ENCODE measurements around the gene ADCY5. TPM values are rescaled to one million over a fixed set of nuclear protein-coding genes. Genes with fewer than 3 reads are reported as not detected.

The ADCY5 gene
- polyA plus RNA-seq, 1 donor = 10.6 TPM

DNA sequence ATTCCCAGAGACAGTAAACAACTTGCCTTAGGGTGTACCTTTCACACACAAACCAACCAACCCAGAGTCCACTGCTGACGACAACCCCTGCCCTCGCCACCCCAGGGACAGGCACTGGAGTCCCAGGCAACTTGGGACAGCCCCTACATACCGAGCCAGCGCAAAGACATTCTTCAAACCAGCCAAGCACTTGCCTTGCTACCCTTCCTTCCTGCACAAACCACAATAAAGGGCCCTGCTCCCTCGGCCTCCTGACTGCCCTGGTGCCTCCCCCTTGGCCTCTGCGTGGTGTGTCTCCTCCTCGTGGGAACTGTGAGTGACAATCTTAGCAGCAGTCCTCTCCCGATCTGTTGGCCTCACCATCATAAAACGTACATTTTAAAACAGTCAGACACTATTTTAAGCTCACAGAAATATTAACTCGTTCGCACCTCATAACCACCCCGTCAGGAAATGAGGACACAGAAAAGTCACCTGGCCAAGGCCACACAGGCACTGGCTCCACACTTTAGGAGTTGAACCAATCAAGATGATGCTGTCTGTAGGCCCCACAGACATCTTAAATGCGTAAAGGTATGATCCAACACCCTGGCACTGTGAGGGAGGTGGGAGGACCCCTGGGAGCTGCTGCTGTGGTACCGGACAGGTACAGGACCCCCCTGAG is 113.8 kb downstream of the ADCY5 start:
- Histone ChIP-seq H3K27ac (ENCODE audit: low read length) (no peak overlapping the region), H3K27me3 (ENCODE audit: control insufficient read depth, insufficient read depth, low read length) (no peaks in the 10 kb centered on the region), H3K9me3 (ENCODE audit: control insufficient read depth, low read depth, low read length) (peaks cover 8% of the 10 kb centered on the region), H3K4me1 (ENCODE audit: control insufficient read depth, insufficient read depth, low read length) (peaks cover 3% of the 10 kb centered on the region), H3K4me3 (ENCODE audit: low read length) (no peak overlapping the region), H3K36me3 (ENCODE audit: control insufficient read depth, insufficient read depth, low read length) (no peaks in the 10 kb centered on the region)
- no CpG with 5 or more reads among the region's 14 CpGs for WGBS (ENCODE audit: insufficient coverage, low lambda C conversion rate)
- no peak for DNase-seq

DNA sequence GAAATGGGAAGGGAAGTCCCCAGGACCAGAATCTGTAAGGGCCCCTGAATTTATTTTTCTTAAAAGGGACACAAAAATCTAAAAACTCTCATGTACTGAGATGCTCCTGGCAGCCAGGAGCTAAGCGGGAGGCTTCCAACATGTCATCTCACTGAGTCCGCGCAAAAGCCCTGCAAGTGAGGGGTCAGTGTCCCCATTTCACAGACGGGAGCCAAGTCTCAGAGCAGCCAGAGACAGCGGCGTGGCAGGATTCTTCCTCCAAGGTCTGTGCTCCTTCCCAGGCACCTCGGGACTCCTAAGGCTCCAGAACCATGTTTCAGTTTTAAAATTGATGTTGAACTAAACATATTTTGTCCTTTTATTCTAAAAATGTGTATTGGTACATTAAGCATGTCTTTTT is 114.8 kb downstream of the ADCY5 start:
- H3K9me3 ChIP-seq (ENCODE audit: control insufficient read depth, low read depth, low read length) = peaks cover 8% of the 10 kb centered on the region
- H3K36me3 ChIP-seq (ENCODE audit: control insufficient read depth, insufficient read depth, low read length) = peaks cover 2% of the 10 kb centered on the region
- H3K27ac ChIP-seq (ENCODE audit: low read length) = no peak overlapping the region
- no peak overlapping the region for H3K4me3 ChIP-seq (ENCODE audit: low read length)
- 80% methylated on average over 1 of the region's 7 CpGs for WGBS (ENCODE audit: insufficient coverage, low lambda C conversion rate)
- peaks cover 3% of the 10 kb centered on the region for H3K4me1 ChIP-seq (ENCODE audit: control insufficient read depth, insufficient read depth, low read length)
- DNase-seq = no peak
- H3K27me3 ChIP-seq (ENCODE audit: control insufficient read depth, insufficient read depth, low read length) = no peaks in the 10 kb centered on the region

DNA sequence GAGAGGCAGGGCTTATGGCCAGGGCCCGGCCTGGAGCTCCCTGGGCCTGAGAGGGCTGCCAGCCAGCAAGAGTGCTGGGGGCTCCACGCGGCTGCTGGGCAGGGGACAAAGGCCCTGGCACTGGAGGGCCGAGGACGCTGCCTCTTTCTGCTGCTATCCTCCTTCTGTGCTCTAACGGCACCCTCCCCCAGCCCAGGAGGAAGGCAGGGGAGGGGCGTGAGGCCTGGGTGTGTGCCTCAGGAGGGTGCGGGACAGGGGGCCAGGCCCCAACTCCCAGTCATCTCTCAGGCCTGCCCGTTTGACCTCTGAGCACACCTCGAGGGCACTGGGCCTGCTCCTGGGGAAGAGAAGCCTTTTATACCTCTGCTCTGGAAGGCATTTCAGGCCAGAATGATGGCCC is 115.5 kb downstream of the ADCY5 start:
- Histone ChIP-seq H3K36me3 (ENCODE audit: control insufficient read depth, insufficient read depth, low read length) (peaks cover 2% of the 10 kb centered on the region), H3K27ac (ENCODE audit: low read length) (no peak overlapping the region), H3K4me3 (ENCODE audit: low read length) (no peak overlapping the region), H3K9me3 (ENCODE audit: control insufficient read depth, low read depth, low read length) (peaks cover 8% of the 10 kb centered on the region), H3K4me1 (ENCODE audit: control insufficient read depth, insufficient read depth, low read length) (peaks cover 3% of the 10 kb centered on the region), H3K27me3 (ENCODE audit: control insufficient read depth, insufficient read depth, low read length) (no peaks in the 10 kb centered on the region)
- no CpG with 5 or more reads among the region's 10 CpGs for WGBS (ENCODE audit: insufficient coverage, low lambda C conversion rate)
- DNase-seq = no peak

DNA sequence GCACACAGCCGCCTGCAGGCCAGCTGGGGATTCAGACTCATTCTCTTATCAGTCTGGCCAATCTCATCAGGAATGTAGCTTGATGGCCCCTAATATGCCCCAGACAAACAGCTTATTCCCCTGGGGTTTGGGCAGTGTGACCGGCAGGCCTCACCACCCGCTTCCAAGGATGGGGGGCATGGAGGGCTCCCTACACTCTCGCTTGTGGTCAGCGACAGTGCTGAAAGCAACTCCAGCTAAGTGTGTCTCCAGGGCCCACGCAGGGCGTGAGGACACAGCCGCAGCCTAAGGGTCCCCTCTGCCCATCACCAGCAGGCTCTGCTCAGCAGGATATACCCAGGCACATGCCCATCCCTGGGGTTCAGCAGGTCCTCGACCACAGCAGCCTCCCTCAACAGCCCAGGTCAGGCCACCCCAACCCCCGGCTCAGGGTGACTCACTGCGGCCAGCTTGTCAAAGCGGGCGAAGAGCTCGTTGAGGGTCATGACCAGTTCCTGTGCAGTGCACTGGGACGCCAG is 116.7 kb downstream of the ADCY5 start:
- Histone ChIP-seq H3K9me3 (ENCODE audit: control insufficient read depth, low read depth, low read length) (peaks cover 8% of the 10 kb centered on the region), H3K27me3 (ENCODE audit: control insufficient read depth, insufficient read depth, low read length) (no peaks in the 10 kb centered on the region), H3K36me3 (ENCODE audit: control insufficient read depth, insufficient read depth, low read length) (peaks cover 2% of the 10 kb centered on the region), H3K4me1 (ENCODE audit: control insufficient read depth, insufficient read depth, low read length) (peaks cover 3% of the 10 kb centered on the region), H3K4me3 (ENCODE audit: low read length) (no peak overlapping the region), H3K27ac (ENCODE audit: low read length) (no peak overlapping the region)
- DNase-seq = no peak
- no CpG with 5 or more reads among the region's 15 CpGs for WGBS (ENCODE audit: insufficient coverage, low lambda C conversion rate)

DNA sequence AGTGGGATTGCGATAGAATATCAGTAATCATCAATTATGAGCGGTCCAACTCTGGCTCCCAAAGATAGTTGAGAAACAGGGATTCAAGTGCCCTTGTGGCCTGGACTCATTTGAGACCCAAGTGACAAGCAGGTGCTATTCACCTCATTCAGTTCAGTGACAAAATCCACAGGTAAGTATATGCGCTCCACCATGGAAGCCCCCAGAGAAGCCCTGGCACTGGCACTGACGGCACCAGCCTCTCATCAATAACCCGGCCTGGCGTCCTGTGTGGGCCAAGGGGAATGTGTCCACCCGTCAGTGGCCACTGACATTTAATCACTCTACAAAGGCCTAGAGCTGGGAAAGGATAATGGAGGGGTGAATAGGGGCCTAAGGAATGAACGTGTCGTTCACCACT is 117.2 kb downstream of the ADCY5 start:
- Histone ChIP-seq H3K4me1 (ENCODE audit: control insufficient read depth, insufficient read depth, low read length) (peaks cover 3% of the 10 kb centered on the region), H3K9me3 (ENCODE audit: control insufficient read depth, low read depth, low read length) (peaks cover 8% of the 10 kb centered on the region), H3K36me3 (ENCODE audit: control insufficient read depth, insufficient read depth, low read length) (peaks cover 2% of the 10 kb centered on the region), H3K27ac (ENCODE audit: low read length) (peak overlapping the region; percentile 36), H3K27me3 (ENCODE audit: control insufficient read depth, insufficient read depth, low read length) (no peaks in the 10 kb centered on the region), H3K4me3 (ENCODE audit: low read length) (no peak overlapping the region)
- WGBS (ENCODE audit: insufficient coverage, low lambda C conversion rate) = 100% methylated on average over 1 of the region's 9 CpGs
- no peak for DNase-seq

DNA sequence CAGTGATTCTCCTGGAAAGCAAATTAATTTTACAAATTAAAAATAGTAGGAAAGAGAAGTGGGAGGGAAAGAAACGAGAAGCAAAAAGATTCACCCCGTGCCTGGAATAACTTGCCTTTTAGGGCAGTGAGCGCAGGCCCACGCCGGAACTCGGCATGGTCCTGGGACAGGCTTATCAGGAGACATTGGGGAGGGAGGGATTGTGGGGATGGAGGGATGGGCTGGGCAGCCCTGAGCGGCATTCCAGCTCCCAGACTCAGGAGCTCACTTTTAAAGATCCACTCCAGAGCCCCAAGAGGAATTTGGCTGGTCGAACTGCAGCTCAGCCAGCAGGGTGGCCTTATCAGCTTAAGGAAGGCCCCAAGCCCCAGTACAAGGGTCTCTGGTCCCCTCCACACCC is 117.9 kb downstream of the ADCY5 start:
- peaks cover 2% of the 10 kb centered on the region for H3K36me3 ChIP-seq (ENCODE audit: control insufficient read depth, insufficient read depth, low read length)
- no peak overlapping the region for H3K4me3 ChIP-seq (ENCODE audit: low read length)
- peaks cover 3% of the 10 kb centered on the region for H3K4me1 ChIP-seq (ENCODE audit: control insufficient read depth, insufficient read depth, low read length)
- peak overlapping the region; percentile 36 for H3K27ac ChIP-seq (ENCODE audit: low read length)
- no CpG with 5 or more reads among the region's 8 CpGs for WGBS (ENCODE audit: insufficient coverage, low lambda C conversion rate)
- H3K9me3 ChIP-seq (ENCODE audit: control insufficient read depth, low read depth, low read length) = peaks cover 8% of the 10 kb centered on the region
- no peak for DNase-seq
- H3K27me3 ChIP-seq (ENCODE audit: control insufficient read depth, insufficient read depth, low read length) = no peaks in the 10 kb centered on the region

DNA sequence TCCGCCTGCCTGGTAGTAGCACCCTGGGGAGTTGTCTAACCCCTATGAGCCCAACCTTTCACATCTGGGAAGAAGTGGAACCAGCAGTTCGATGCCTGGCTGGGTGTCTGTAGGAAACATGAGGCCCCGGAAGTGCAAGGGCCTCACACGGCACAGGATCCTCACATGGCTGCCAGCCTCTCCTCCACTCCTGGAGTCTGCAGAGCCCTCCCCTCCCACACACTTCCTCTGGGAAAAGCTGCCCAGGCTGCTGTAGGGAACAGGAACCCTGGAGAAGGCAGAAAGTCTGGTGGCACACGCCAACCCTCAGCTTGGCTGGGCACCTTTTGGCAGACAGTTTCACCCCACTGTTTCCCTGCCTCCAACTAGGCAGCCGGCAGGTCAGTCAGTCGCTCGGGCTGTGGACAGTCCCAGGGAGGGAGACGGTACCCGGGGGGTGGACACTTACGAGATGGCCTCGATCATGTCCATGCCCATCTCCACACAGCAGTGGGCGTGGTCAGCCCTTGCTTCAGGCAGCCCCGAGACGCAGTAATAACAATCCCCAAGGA is 118.4 kb downstream of the ADCY5 start:
- Histone ChIP-seq H3K4me3 (ENCODE audit: low read length) (no peak overlapping the region), H3K27me3 (ENCODE audit: control insufficient read depth, insufficient read depth, low read length) (no peaks in the 10 kb centered on the region), H3K4me1 (ENCODE audit: control insufficient read depth, insufficient read depth, low read length) (peaks cover 3% of the 10 kb centered on the region), H3K9me3 (ENCODE audit: control insufficient read depth, low read depth, low read length) (peaks cover 8% of the 10 kb centered on the region), H3K27ac (ENCODE audit: low read length) (peak overlapping the region; percentile 38), H3K36me3 (ENCODE audit: control insufficient read depth, insufficient read depth, low read length) (peaks cover 5% of the 10 kb centered on the region)
- no CpG with 5 or more reads among the region's 15 CpGs for WGBS (ENCODE audit: insufficient coverage, low lambda C conversion rate)
- no peak for DNase-seq

DNA sequence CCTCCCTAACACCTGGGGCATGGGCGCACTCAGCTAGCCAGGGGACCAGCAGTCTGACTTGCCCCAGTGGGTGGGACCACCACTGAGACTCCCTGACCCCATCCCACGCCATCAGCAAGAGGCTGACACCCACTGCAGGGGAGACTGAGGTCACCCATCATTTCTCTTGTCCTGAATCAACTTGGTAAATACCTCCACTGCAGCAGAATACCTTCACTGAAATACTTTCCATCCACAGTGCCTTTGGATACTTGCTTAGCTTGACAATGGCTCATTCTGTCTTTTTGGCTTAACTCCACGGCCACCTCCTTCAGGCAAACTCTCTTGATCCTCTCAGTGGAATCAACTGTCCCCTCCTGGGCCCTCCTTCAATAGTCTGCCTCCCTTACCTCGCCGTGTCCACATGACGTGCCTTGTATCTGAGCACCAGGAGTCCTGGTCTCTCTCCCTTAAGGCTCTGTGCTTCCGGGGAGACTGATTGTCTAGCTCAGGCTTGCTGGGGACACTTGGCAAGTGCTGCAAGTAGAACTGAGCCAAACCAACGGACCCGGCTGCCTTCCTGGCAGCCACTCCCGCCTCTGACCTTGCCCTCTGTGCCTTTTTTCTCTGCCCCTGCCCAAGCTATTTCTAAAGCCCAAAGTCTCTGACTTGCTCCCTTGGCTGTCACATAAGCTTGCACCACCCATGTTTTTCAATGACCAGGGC is 119.1 kb downstream of the ADCY5 start:
- no peaks in the 10 kb centered on the region for H3K27me3 ChIP-seq (ENCODE audit: control insufficient read depth, insufficient read depth, low read length)
- peaks cover 3% of the 10 kb centered on the region for H3K4me1 ChIP-seq (ENCODE audit: control insufficient read depth, insufficient read depth, low read length)
- DNase-seq = no peak
- H3K36me3 ChIP-seq (ENCODE audit: control insufficient read depth, insufficient read depth, low read length) = peaks cover 12% of the 10 kb centered on the region
- WGBS (ENCODE audit: insufficient coverage, low lambda C conversion rate) = no CpG with 5 or more reads among the region's 10 CpGs
- peak overlapping the region; percentile 38 for H3K27ac ChIP-seq (ENCODE audit: low read length)
- peaks cover 8% of the 10 kb centered on the region for H3K9me3 ChIP-seq (ENCODE audit: control insufficient read depth, low read depth, low read length)
- H3K4me3 ChIP-seq (ENCODE audit: low read length) = no peak overlapping the region

DNA sequence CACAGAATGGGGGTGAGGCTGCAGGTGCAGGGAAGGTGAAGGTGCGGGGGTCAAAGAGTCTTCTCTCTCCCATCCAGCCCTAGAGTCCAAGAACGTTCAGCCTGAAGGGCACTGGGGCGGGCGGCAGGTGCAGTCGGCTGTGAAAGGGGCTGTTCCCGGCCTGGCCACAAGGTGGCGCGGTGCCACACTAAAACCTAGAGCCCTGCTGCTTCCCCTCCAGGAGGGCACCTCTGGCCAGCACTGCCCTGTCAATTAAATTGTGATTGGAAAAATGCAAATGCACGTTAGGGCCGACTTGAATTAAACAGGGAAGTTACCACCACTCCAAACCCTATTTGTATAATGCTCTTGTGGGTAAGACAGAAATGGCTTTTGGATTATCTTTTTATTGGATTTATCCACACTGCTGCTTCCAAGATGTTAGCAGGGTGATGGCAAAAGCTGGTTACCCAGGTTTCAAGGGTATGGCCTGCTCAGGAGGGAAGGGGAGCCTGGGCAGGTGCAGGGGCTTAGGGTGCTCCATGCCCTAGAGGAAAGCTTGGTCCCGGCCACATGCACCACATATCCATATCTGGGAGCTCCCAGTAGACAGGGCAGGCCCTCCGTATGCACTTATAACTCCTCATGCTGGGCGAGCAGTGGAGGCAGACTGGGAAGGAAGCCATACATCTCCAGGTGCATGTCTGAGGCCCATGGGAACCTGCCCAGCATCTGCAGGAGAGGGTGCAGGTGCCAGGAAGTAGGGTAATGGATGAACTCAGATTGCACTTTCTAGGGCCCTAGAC is 119.8 kb downstream of the ADCY5 start:
- peaks cover 3% of the 10 kb centered on the region for H3K4me1 ChIP-seq (ENCODE audit: control insufficient read depth, insufficient read depth, low read length)
- H3K27me3 ChIP-seq (ENCODE audit: control insufficient read depth, insufficient read depth, low read length) = no peaks in the 10 kb centered on the region
- no CpG with 5 or more reads among the region's 13 CpGs for WGBS (ENCODE audit: insufficient coverage, low lambda C conversion rate)
- H3K4me3 ChIP-seq (ENCODE audit: low read length) = no peak overlapping the region
- peaks cover 13% of the 10 kb centered on the region for H3K36me3 ChIP-seq (ENCODE audit: control insufficient read depth, insufficient read depth, low read length)
- H3K9me3 ChIP-seq (ENCODE audit: control insufficient read depth, low read depth, low read length) = peaks cover 8% of the 10 kb centered on the region
- DNase-seq = peak; percentile 42 to 53
- H3K27ac ChIP-seq (ENCODE audit: low read length) = no peak overlapping the region

Data from large intestine (tissue), 3 donors.